Suprapubic skin (tissue), 4 donors: ENCODE results near the gene UGGT2.

Experiments
- POLR2A ChIP-seq, 2 donors: fragments of 450-650 bp; IDR thresholded peaks; one replicate each; pipeline ENCODE4 v1.6.1; 2017; ENCODE audit warnings: antibody characterized with exemption in 2 of 2, mild to moderate bottlenecking in 2 of 2, moderate library complexity in 2 of 2
- POLR2AphosphoS5 ChIP-seq, 3 donors: sonication (generic); formaldehyde crosslinking; IDR thresholded peaks; one replicate each; pipeline ENCODE4 v1.6.1; 2017; ENCODE audit warnings: antibody characterized with exemption in 3 of 3
- TF ChIP-seq, protein P1 (sequence below), 2 donors: fragments of 200-600 bp in 1 of 2; fragments of 450-650 bp in 1 of 2; sonication (generic) in 1 of 2; IDR thresholded peaks; one replicate each; pipeline ENCODE4 v1.5.1; 2016 to 2019; ENCODE audit warnings: antibody characterized with exemption in 2 of 2, mild to moderate bottlenecking in 1 of 2, moderate library complexity in 1 of 2

DNA sequence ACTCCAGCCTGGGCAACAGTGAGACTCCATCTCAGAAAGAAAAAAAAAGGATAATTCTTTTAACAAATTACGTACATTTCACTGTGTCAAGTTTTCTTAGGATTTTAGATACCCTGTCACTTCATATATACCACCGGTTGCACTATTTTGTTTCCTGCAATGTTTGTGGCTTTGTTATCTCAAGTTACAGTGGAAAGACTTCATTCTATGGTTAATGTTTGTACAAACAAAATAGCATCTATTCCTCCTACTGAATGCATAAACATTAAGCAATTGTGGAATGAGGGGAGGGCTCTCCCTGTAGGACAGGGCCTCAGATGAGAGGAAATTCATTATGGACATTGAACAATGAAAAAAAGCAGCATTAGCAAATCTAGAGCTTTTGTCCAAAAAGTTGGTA is 256.2 kb downstream of the UGGT2 start:
- TF ChIP-seq, protein P1, sequence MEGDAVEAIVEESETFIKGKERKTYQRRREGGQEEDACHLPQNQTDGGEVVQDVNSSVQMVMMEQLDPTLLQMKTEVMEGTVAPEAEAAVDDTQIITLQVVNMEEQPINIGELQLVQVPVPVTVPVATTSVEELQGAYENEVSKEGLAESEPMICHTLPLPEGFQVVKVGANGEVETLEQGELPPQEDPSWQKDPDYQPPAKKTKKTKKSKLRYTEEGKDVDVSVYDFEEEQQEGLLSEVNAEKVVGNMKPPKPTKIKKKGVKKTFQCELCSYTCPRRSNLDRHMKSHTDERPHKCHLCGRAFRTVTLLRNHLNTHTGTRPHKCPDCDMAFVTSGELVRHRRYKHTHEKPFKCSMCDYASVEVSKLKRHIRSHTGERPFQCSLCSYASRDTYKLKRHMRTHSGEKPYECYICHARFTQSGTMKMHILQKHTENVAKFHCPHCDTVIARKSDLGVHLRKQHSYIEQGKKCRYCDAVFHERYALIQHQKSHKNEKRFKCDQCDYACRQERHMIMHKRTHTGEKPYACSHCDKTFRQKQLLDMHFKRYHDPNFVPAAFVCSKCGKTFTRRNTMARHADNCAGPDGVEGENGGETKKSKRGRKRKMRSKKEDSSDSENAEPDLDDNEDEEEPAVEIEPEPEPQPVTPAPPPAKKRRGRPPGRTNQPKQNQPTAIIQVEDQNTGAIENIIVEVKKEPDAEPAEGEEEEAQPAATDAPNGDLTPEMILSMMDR (IDR thresholded peaks at IDR 0.05): no peak
- TF ChIP-seq POLR2A (IDR thresholded peaks at IDR 0.05): no peak
- no peak for TF ChIP-seq POLR2AphosphoS5 (IDR thresholded peaks at IDR 0.05)
